Sigmoid colon (tissue), 7 donors: ENCODE data around the gene NECTIN1. TPM values are rescaled to one million over a fixed set of nuclear protein-coding genes. Genes with fewer than 3 reads are reported as not detected.

Experiments
- DNase-seq: peaks from one replicate; pipeline ENCODE4 v3.0.0-alpha.2; 2019
- H3K27ac ChIP-seq, 4 donors: fragments of 200-600 bp; sonication (generic); one replicate each; pipeline ENCODE4 v1.5.1; 2016 to 2019; ENCODE audit warnings: mild to moderate bottlenecking in 1 of 4
- H3K27me3 ChIP-seq, 3 donors: fragments of 200-600 bp; sonication (generic); one replicate each; pipeline ENCODE4 v1.5.1; 2019; ENCODE audit warnings: mild to moderate bottlenecking in 1 of 3
- H3K36me3 ChIP-seq, 4 donors: fragments of 200-600 bp; sonication (generic); one replicate each; pipeline ENCODE4 v1.5.1; 2016 to 2019
- H3K4me1 ChIP-seq, 4 donors: fragments of 200-600 bp; sonication (generic); one replicate each; pipeline ENCODE4 v1.5.1; 2017 to 2019
- H3K4me3 ChIP-seq, 4 donors: fragments of 200-600 bp; sonication (generic); one replicate each; pipeline ENCODE4 v1.5.1; 2017 to 2019; ENCODE audit warnings: mild to moderate bottlenecking in 2 of 4, moderate library complexity in 1 of 4
- H3K9me3 ChIP-seq, 4 donors: fragments of 200-600 bp in 3 of 4; sonication (generic) in 3 of 4; one replicate each; pipeline versions ENCODE4 v1.5.1 to v1.6.1; 2013 to 2019
- CTCF ChIP-seq, 4 experiments: fragments of 450-650 bp in 3 of 4; fragments of 200-600 bp in 1 of 4; IDR thresholded peaks; one replicate each; pipeline ENCODE4 v1.5.1; 2016 to 2019; ENCODE audit warnings: antibody characterized with exemption in 4 of 4, mild to moderate bottlenecking in 3 of 4, moderate library complexity in 2 of 4
- EP300 ChIP-seq, 4 donors: sonication (generic); formaldehyde crosslinking; IDR thresholded peaks; one replicate each; pipeline ENCODE4 v1.6.1; 2017; ENCODE audit warnings: antibody characterized with exemption in 4 of 4
- POLR2A ChIP-seq, 2 donors: fragments of 450-650 bp; IDR thresholded peaks; one replicate each; pipeline ENCODE4 v1.6.1; 2016; ENCODE audit warnings: antibody characterized with exemption in 2 of 2, mild to moderate bottlenecking in 2 of 2, moderate library complexity in 2 of 2
- POLR2AphosphoS5 ChIP-seq, 4 donors: sonication (generic); formaldehyde crosslinking; IDR thresholded peaks; one replicate each; pipeline ENCODE4 v1.6.1; 2017; ENCODE audit warnings: antibody characterized with exemption in 4 of 4
- WGBS, 2 donors: extraction: QIAGEN DNeasy Blood & Tissue Kit; methylation state at CpG; one replicate each; pipeline ENCODE4 v1.1.7; 2013; 5-methylcytosine and 5-hydroxymethylcytosine counted together
- intact Hi-C: fragments of 100-400 bp; cut with DNase I; formaldehyde crosslinking; loops from one replicate; pipeline ENCODE4 v1.15.1; 2023
- polyA plus RNA-seq, 3 donors: library from polyadenylated mRNA; stranded (reverse); fragments of 200-250 nt; gene quantifications; one replicate each; pipeline ENCODE4 v1.2.3, GENCODE V29; 2013
- total RNA-seq, 4 donors: library from RNA; depleted of rRNA; stranded (reverse); fragments of >200 nt; gene quantifications; one replicate each; pipeline ENCODE4 v1.1.0, GENCODE V29; 2016
- donor health status: healthy with polysubstance abuse.
- donor health status: Bipolar disorder and iron deficiency.
- donor health status: healthy.

Gene NECTIN1
- total and polyA plus RNA-seq, 7 donors = 0.16 to 19.0 (median 1.7) TPM

DNA sequence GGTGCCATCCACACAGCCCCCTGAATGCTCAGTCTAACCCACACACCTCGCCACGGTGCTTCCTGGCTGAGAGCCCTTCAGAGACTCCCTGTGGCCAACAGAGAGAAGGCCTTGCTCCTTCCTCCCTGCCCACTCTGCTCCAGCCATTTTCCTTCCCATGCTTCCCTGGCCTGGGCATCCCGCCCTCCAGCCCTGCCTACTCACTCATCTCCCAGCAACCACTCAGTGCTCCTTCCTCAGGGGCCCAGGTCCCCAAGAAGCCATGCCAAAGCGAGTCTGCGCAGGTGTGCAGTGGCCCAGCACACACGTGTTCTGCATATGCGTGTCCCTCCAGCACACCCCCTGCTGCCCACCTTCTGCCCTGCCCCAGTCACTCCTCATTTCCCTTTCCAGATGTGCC lies 56.4 kb downstream of the NECTIN1 start:
- no peak for TF ChIP-seq POLR2AphosphoS5 (IDR thresholded peaks at IDR 0.05)
- TF ChIP-seq CTCF (IDR thresholded peaks at IDR 0.05) = no peak
- TF ChIP-seq EP300 (IDR thresholded peaks at IDR 0.05) = no peak
- TF ChIP-seq POLR2A (IDR thresholded peaks at IDR 0.05) = no peak
- no peak overlapping the region for H3K4me3 ChIP-seq
- H3K27me3 ChIP-seq = no peaks in the 10 kb centered on the region
- H3K27ac ChIP-seq = no peak overlapping the region
- H3K9me3 ChIP-seq = no peaks in the 10 kb centered on the region
- peaks cover 0 to 19% (median 16%) of the 10 kb centered on the region in 4 donors for H3K4me1 ChIP-seq
- DNase-seq = no peak
- WGBS, 2 donors = 86 to 92% methylated on average over 7 of the region's 7 CpGs
- intact Hi-C loops = no loop called here
- H3K36me3 ChIP-seq = peaks cover 0 to 8% (median 0%) of the 10 kb centered on the region in 4 donors

- Histone ChIP-seq H3K4me3 (no peak overlapping the region), H3K36me3 (peaks cover 0 to under 1% (median 0%) of the 10 kb centered on the region in 4 donors), H3K9me3 (no peaks in the 10 kb centered on the region), H3K27me3 (no peaks in the 10 kb centered on the region), H3K4me1 (peaks cover 0 to 19% (median 16%) of the 10 kb centered on the region in 4 donors), H3K27ac (peak overlapping the region in 2 of 4 donors; percentile 18 to 54)
- no peak for DNase-seq
- 74 to 85% methylated on average over 12 of the region's 12 CpGs for WGBS, 2 donors
- intact Hi-C loops = loop anchor here (1.0 kb wide), 1 partner anchor 58 kb away; the partner anchor contains the start of gene NECTIN1
- TF ChIP-seq EP300 (IDR thresholded peaks at IDR 0.05) (no peak), POLR2AphosphoS5 (IDR thresholded peaks at IDR 0.05) (no peak), CTCF (IDR thresholded peaks at IDR 0.05) (no peak), POLR2A (IDR thresholded peaks at IDR 0.05) (no peak)
Measured at GRCh38 chr11:119671561-119672015, 57.4 kb downstream of the NECTIN1 start.

GRCh38 chr11:119671051-119671450 lies 57.9 kb downstream of the NECTIN1 start:
- Histone ChIP-seq H3K4me3 (no peak overlapping the region), H3K4me1 (peaks cover 0 to 19% (median 16%) of the 10 kb centered on the region in 4 donors), H3K27ac (peak overlapping the region in 2 of 4 donors; percentile 18 to 54), H3K9me3 (no peaks in the 10 kb centered on the region), H3K27me3 (no peaks in the 10 kb centered on the region), H3K36me3 (no peaks in the 10 kb centered on the region)
- peak; percentile 93 for DNase-seq
- TF ChIP-seq POLR2A (IDR thresholded peaks at IDR 0.05) = no peak
- peak in 2 of 4 donors; percentile 23 to 53 for TF ChIP-seq POLR2AphosphoS5 (IDR thresholded peaks at IDR 0.05)
- intact Hi-C loops = loop anchor here (1.0 kb wide), 1 partner anchor 58 kb away; the partner anchor contains the start of gene NECTIN1
- WGBS, 2 donors = 50 to 67% methylated on average over 5 of the region's 5 CpGs

DNA sequence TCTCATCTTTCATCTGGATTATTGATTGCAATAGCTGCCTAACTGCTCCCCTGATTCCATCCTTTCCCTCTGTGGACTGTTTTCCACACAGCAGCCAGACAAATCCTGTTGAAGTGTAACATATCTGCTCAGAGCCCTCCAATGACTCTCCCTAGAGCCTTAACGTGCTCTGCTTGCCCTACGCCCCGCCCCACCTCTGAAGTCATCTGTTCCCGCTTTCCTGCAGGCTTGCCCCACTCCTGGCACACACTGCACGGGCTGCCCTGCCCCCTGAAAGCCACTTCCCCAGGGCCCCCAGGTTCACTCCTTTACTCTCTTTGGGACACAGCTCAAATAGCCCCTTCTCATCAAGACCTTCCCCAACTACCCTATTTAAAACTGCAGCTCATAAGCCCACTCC lies 59.5 kb downstream of the NECTIN1 start:
- H3K9me3 ChIP-seq = no peaks in the 10 kb centered on the region
- 69 to 75% methylated on average over 5 of the region's 5 CpGs for WGBS, 2 donors
- no peak overlapping the region for H3K27ac ChIP-seq
- H3K27me3 ChIP-seq = no peaks in the 10 kb centered on the region
- no peak for TF ChIP-seq EP300 (IDR thresholded peaks at IDR 0.05)
- no peak for TF ChIP-seq CTCF (IDR thresholded peaks at IDR 0.05)
- TF ChIP-seq POLR2A (IDR thresholded peaks at IDR 0.05) = no peak
- no peak for TF ChIP-seq POLR2AphosphoS5 (IDR thresholded peaks at IDR 0.05)
- no peaks in the 10 kb centered on the region for H3K36me3 ChIP-seq
- no peak for DNase-seq
- intact Hi-C loops = loop anchor here (5.0 kb wide), 1 partner anchor 633 kb away; no protein-coding TSS in a partner anchor
- no peak overlapping the region for H3K4me3 ChIP-seq
- H3K4me1 ChIP-seq = peaks cover 0 to 19% (median 16%) of the 10 kb centered on the region in 4 donors

- peaks cover 0 to 19% (median 16%) of the 10 kb centered on the region in 4 donors for H3K4me1 ChIP-seq
- no peak for DNase-seq
- no peak overlapping the region for H3K4me3 ChIP-seq
- no peaks in the 10 kb centered on the region for H3K27me3 ChIP-seq
- TF ChIP-seq POLR2A (IDR thresholded peaks at IDR 0.05) (no peak), EP300 (IDR thresholded peaks at IDR 0.05) (no peak), CTCF (IDR thresholded peaks at IDR 0.05) (no peak), POLR2AphosphoS5 (IDR thresholded peaks at IDR 0.05) (no peak)
- H3K36me3 ChIP-seq = no peaks in the 10 kb centered on the region
- intact Hi-C loops = loop anchor here (5.0 kb wide), 1 partner anchor 634 kb away; no protein-coding TSS in a partner anchor
- no peaks in the 10 kb centered on the region for H3K9me3 ChIP-seq
- 93 to 100% methylated on average over 1 of the region's 1 CpG for WGBS, 2 donors
- no peak overlapping the region for H3K27ac ChIP-seq
Measured at GRCh38 chr11:119668676-119669075, 60.3 kb downstream of the NECTIN1 start.
